Choroid plexus epithelial cell (primary cell): ENCODE measurements around the gene RAP1A.

Experiments used
- DNase-seq: peaks from one replicate; pipeline ENCODE4 v3.0.0-alpha.2; 2010; ENCODE audit warnings: low read depth
- H3K4me3 ChIP-seq: 2 replicates; pipeline ENCODE4 v1.5.1; 2011; ENCODE audit warnings: low read depth, mild to moderate bottlenecking, control low read depth, low read length, moderate library complexity
- CTCF ChIP-seq: conservative IDR thresholded peaks from 2 replicates; pipeline ENCODE4 v1.5.1; 2011; ENCODE audit warnings: low read depth, mild to moderate bottlenecking, control low read depth, inconsistent platforms, low read length, moderate library complexity

RAP1A gene

GRCh38 chr1:111746614-111746999 is 127.0 kb downstream of the RAP1A start:
- no peak for DNase-seq
- TF ChIP-seq CTCF: no peak
- H3K4me3 ChIP-seq: no peak overlapping the region

GRCh38 chr1:111747282-111747734 is 127.7 kb downstream of the RAP1A start:
- peak; percentile 80 for TF ChIP-seq CTCF
- peak; percentile 90 for DNase-seq

GRCh38 chr1:111747947-111748346 is 128.4 kb downstream of the RAP1A start:
- no peak for TF ChIP-seq CTCF
- no peak overlapping the region for H3K4me3 ChIP-seq
- no peak for DNase-seq

More at GRCh38 chr1:111747282-111747734, 127.7 kb downstream of the RAP1A start:
- no peak overlapping the region for H3K4me3 ChIP-seq

GRCh38 chr1:111749628-111750027 is 130.0 kb downstream of the RAP1A start:
- TF ChIP-seq CTCF: no peak
- DNase-seq: no peak
- H3K4me3 ChIP-seq: no peak overlapping the region

GRCh38 chr1:111750856-111751255 is 131.3 kb downstream of the RAP1A start:
- TF ChIP-seq CTCF: no peak
- H3K4me3 ChIP-seq: no peak overlapping the region
- DNase-seq: no peak

GRCh38 chr1:111751906-111752575 is 132.5 kb downstream of the RAP1A start:
- H3K4me3 ChIP-seq: no peak overlapping the region
- no peak for DNase-seq
- no peak for TF ChIP-seq CTCF

GRCh38 chr1:111754984-111755330 is 135.4 kb downstream of the RAP1A start:
- TF ChIP-seq CTCF: no peak
- peak; percentile 64 for DNase-seq
- peak overlapping the region; percentile 97 for H3K4me3 ChIP-seq
